ENCODE results near the gene OR56B4. TPM values are rescaled to one million over a fixed set of nuclear protein-coding genes. Genes with fewer than 3 reads are reported as not detected.

Gene OR56B4
- total RNA-seq, 2 experiments from 2014 or later = not detected

- intact Hi-C loops (cut with micrococcal nuclease) = no loop called here
- Mint-ChIP-seq H3K4me3 (no peak overlapping the region), H3K27me3 (ENCODE audit: low read depth) (peaks cover 2% of the 10 kb centered on the region), H3K4me1 (ENCODE audit: low read depth) (no peaks in the 10 kb centered on the region), H3K27ac (no peak overlapping the region), H3K9me3 (no peaks in the 10 kb centered on the region), H3K36me3 (ENCODE audit: low read depth) (no peaks in the 10 kb centered on the region)
- CTCF ChIA-PET = no interaction called here
- no peak for DNase-seq
Measured at GRCh38 chr11:6156628-6157359, 49.3 kb downstream of the OR56B4 start.

Other genes starting within 250 kb of the OR56B4 start
- gene OR52E8, start 250.0 kb upstream of the OR56B4 start, total RNA-seq = not detected
- not detected for gene OR52E4, start 227.1 kb upstream of the OR56B4 start, total RNA-seq
- not detected for gene OR52E5, start 214.5 kb upstream of the OR56B4 start, total RNA-seq
- not detected for gene OR56A3, start 165.4 kb upstream of the OR56B4 start, total RNA-seq
- gene OR56A5, start 139.2 kb upstream of the OR56B4 start, total RNA-seq = not detected
- not detected for gene OR52L1, start 120.7 kb upstream of the OR56B4 start, total RNA-seq
- gene OR56A4, start 100.7 kb upstream of the OR56B4 start, total RNA-seq = not detected
- not detected for gene OR56A1, start 76.9 kb upstream of the OR56B4 start, total RNA-seq
- not detected for gene OR52B2, start 62.6 kb downstream of the OR56B4 start, total RNA-seq
- not detected for gene OR52W1, start 91.5 kb downstream of the OR56B4 start, total RNA-seq
- not detected for gene C11orf42, start 97.9 kb downstream of the OR56B4 start, total RNA-seq
- 10 to 100 TPM; 13.0 to 13.1 TPM for gene FHIP1B, start 127.0 kb downstream of the OR56B4 start, total RNA-seq
- gene CNGA4, start 131.4 kb downstream of the OR56B4 start, total RNA-seq = under 1 TPM; 0.10 to 0.12 TPM
- not detected for gene CCKBR, start 152.2 kb downstream of the OR56B4 start, total RNA-seq
- gene CAVIN3, start 212.8 kb downstream of the OR56B4 start, total RNA-seq = 1 to 10 TPM; 1.1 to 1.5 TPM

All from activated naive CD4-positive, alpha-beta T cell treated with anti-CD3 and anti-CD28 coated beads for 36 hours (primary cell).